HG02840 (cell line): ENCODE data around the gene TEDC1.
"Not testable (repeated sequence)": the region's sequence is repeated elsewhere in the genome, so short reads cannot be mapped to it uniquely, and the experiment has no call there.

ENCODE experiments used
- ATAC-seq: cut with Tn5 transposase; IDR thresholded peaks from one replicate; pipeline ENCODE4 v1.9.1; 2021; ENCODE audit warnings: mild to moderate bottlenecking, moderate library complexity, moderate number of reproducible peaks; ENCODE audit not compliant: unreplicated experiment, low FRiP score

The TEDC1 gene

DNA sequence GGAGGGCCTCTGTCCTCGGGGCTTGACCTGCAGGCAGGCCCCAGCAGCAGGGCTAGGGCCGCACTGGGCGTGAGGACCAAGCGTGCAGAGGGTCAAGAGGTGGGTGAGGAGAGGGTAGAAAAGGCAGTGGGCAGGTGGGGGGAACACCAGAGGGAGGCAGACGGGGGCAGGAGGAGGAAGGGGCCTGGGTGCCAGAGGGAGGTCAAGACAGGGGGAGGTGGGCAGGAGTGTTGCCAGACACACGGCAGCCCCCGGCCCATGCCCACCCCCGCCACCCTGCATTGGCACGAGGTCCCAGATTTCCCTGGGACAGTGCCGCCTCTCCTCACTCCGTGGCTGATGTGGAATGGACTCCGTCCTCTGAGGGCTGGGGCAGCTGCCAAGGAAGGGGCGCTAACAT, 43.5 kb downstream of the TEDC1 start:
- ATAC-seq: no peak

DNA sequence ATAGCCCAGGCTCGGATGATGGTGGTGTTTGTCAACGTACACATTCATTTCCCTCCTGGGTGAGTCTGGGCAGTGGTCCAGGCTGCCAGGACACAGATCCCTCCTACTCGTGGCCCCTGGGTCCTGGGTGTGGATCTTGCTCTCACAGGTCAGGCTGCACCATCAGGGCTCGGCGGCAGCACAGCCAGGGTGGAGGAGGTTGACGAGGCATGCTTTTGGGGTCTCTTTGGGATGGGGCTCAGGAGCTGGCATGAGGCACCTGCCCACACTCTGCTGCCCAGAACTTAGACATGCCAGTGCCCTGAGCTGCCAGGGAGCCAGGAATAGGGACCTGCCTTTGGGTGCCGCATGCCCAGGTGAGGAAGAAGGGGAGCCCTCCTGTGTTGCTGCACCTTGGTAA, 45.0 kb downstream of the TEDC1 start:
- no peak for ATAC-seq

DNA sequence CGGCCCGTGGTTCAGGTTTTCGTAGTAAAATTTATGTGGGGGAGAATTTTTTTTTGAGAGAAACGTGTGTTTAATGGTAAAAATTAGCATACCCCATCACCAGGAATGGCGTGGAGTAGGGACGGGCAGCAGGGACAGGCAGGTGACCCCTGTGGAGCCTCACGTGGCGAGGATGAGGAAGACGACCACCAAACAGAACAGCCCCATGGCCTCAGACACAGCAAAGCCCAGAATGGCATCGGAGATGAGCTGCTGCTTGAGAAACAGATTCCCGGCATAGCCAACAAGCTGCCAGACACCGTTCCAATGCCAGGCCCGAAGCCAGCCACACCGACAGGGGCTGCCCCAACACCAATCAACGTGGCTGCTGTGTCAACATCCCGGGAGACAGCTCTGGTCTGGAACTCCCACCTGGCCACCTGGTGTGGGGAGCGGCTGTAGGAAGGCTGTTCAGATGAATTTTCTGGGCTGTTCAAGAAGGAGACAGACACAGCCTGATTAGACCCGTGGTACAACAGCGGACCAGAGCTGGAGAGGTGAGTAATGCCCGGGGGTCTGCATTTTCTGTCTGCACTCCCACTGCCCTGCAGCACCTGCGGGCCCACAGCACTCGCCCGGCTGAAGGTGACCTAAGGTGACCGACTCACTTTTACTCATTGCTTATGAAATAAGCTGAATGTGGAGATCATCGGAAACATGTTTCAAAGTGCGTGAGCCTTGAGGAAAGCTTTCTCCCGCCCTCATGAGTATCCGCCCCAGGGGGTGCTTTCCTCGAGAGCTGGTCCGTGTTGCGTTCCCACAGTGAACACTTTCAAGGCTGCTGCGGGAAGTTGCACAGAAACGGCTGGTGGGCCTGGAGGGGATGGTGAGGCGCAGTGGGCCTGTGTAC, 45.9 kb downstream of the TEDC1 start:
- no peak for ATAC-seq

DNA sequence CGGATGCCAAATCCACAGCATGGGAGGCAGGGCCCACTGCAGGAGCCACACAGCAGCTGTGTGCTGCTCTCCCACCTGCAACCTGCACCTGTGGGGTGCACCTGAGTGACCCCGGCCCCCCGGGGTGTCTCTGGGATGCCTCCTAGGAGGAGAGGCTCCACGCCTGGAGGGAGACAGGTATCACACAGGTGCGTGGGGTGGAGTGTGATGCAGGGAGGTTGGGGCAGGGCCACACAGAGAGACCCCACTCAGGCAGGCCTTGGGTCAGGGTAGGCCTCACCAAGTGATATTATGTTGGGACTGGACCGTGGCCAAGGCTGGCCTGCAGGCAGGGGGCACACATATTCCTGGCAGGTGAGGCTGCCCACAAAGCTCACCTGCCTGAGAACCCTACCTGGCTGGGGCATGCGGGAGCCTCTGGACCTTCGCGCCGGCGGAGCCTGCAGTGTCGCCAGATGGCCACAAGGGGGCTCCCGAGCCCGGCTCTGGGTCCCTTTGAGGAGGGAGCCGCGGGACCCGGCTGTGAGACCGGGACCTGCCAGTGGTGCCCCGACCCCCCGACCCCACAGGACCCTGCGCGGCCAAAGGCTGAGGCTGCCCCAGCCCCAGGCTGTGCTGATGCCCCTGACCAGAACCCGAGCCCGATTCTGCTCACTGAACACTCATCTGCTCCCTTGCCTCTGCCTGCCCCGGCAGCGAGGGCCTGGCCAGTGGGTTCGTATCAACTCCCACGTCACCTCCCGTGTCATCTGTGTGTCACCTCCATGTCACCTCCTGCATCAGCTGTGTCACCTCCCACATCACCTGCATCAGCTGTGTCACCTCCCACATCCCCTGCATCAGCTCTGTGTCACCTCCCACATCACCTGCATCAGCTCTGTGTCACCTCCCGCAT, 46.8 kb downstream of the TEDC1 start:
- ATAC-seq: no peak

DNA sequence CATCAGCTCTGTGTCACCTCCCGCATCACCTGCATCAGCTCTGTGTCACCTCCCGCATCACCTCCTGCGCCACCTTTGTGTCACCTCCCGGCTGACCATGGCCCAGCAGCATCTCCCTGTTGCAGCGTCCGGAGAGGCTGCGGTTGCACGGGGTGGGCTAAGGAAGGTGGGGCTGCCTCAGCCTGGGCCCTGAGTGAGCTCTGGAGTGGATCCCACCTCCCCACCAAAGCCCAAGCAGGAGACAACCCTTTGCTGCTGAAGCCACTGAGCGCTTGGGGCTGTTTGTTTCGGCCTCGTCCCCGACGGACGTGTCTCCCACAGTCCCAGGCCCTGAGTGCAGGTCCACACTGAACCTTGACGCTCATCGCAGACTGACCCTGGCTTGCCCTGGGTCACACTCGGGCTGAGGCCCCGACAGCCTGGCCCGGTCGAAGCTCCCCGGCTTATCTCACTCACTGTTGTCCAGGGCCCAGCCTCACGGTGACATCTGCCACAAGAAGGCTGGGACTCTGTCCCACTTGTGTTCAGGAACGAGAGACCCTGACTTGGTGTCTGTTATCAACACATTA, 47.5 kb downstream of the TEDC1 start:
- no peak for ATAC-seq

DNA sequence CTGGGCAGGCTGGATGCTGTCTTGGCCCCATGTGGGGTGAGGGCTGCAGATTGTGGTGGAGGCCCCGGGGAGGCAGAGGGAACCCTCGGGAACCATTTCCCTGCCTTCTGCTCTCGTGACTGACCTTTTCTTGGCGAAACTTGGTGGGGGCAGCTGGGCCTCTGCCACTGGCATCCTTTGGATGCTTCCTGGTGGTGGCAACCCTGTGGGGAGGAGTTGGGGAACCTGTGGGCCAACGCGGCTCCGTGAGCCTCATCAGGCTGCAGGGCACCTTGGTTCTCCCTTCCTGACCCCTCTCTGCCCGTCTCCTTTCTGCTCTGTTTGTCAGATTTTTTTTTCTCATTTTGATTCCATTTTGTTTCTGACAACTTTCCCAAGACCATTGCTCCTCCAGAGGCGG, 49.8 kb downstream of the TEDC1 start:
- no peak for ATAC-seq

DNA sequence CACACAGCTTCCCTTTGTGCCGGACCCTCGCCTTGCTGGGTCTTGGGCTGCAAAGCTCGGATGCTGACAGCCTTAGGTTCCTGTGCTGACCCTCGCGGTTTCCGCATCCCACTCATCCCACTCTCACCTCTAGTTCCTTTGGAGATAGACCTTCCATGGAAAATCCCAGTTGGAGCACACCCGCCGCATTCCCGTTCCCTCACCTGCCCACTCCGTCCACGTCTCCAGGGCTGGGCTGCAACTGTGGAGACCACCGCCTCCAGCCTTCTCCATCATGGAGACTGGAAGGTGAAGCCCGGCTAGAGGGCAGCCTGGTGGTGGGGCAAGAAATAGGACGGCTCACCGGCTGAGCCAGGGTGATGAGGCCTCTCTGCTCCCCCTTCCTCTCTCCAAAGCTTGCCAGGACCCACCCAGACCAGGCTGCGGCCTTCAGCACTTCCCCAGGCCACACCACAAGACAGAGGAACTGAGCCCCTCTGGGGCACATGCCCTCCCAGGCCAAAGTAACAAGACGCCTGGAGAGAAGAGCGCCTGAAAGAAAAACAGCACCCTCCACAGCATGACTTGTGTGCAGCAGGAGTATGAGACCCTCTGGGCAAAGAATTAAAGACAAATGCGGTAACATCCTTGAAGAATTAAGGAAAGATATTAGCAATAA, 50.3 kb downstream of the TEDC1 start:
- no peak for ATAC-seq

DNA sequence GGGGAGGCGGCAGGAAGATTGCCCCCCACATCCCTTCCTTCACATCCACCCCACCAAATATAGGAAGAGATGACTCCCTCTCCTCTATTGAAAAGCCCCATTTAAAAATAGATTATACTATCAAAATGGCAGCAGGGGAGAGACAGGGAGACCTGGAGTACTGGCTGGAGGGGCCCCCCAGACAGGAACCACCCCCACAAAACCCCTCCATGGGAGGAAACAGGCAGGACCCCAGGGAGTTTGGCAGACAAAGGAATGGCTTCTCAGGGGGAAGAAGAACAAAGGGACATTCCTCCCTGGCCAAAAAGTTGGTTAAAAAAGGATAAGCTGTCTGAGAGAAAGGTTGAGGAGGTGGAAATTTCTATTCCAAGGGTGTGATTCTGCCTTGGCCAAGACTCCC, 54.6 kb downstream of the TEDC1 start:
- not testable (repeated sequence) for ATAC-seq

DNA sequence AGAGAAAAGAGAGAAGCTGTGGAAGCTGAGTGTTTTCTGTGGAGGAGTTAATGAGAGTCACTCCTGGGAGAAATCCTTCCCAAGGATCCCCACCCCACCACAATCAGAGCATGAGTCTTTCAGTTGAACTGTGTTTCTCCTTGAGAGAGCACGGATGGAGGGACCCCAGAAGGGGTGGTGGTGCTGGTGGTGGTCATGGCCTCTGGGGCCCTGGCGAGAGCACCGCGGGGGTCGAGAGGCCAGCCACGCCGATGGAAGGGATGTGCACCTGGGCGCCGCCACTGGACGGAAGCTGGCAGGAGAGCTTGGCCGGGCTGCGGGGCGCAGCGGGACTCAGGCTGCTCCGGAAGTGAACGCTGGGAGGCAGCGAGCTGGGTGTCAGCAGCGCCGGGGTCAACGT, 55.4 kb downstream of the TEDC1 start:
- ATAC-seq: not testable (repeated sequence)

DNA sequence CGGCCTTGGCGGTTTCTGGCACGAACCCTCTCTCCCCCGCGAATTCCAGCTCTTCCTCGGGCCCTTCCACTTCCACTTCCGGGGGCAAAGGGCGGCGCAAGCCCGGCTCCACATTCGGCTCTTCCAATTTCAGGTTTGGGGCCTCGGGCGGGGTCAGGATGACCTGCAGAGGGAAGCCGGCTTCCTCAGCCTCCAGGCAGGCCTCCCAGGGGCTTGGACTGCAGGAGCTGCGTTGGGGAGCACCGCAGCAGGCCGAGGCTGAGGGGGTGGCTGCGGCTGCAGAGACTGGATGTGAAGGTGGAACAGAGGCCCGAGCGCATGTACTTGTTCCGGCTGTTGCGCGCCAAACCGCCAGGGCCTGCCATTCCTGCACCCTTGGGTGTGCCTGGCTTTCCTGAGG, 56.0 kb downstream of the TEDC1 start:
- not testable (repeated sequence) for ATAC-seq

DNA sequence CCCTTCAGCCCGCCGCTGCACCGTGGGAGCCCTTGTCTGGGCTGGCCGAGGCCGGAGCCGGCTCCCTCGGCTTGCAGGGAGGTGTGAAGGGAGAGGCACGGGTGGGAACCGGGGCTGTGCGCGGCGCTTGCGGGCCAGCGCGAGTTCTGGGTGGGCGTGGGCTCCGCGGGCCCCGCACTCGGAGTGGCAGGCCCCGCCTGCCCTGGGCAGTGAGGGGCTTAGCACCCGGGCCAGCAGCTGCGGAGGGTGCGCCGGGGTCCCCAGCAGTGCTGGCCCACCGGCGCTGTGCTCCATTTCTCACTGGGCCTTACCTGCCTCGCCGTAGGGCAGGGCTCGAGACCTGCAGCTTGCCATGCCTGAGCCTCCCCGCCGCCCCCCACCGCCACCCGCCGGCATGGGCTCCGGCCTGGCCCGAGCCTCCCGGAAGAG, 56.7 kb downstream of the TEDC1 start:
- no peak for ATAC-seq
